ENCODE results near the gene MRPL11.
"Not testable (repeated sequence)": the region's sequence is repeated elsewhere in the genome, so short reads cannot be mapped to it uniquely, and the experiment has no call there.

MRPL11 gene

DNA sequence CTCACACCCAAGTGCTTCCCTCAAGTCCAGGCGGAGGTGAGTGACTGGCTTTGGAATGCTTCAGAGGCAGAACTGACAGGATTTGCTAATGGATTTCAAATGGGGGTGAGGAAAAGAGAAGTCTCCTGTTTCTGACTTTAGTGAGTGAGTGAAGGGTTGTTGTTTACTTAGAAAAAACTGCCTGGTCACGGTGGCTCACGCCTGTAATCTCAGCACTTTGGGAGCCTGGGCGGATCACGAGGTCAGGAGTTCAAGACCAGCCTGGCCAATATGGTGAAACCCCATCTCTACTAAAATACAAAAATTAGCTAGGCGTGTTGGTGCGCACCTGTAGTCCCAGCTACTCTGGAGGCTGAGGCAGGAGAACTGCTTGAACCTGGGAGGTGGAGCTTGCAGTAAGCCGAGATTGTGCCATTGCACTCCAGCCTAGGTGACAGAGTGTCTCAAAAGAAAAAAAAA, 6.7 kb downstream of the MRPL11 start:
- not testable (repeated sequence) for DNase-seq (ENCODE audit: low read depth in 3 of 3)

DNA sequence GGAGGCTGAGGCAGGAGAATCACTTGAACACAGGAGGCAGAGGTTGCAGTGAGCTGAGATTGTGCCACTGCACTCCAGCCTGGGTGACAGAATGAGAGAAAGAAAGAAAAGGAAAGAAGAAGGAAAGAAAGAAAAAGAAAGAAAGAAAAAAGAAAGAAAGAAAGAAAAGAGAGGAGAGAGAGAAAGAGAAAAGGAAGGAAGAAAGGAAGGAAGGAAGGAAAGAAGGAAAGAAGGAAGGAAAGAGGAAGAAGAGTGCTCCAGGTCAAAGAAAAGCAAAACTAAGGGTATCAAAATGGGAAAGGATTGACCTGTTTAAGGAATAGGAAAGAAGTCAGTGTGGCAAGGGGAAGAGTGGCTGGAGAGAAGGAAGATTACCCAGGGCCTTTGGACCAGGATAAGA, 7.4 kb downstream of the MRPL11 start:
- not testable (repeated sequence) for DNase-seq (ENCODE audit: low read depth in 3 of 3)

DNA sequence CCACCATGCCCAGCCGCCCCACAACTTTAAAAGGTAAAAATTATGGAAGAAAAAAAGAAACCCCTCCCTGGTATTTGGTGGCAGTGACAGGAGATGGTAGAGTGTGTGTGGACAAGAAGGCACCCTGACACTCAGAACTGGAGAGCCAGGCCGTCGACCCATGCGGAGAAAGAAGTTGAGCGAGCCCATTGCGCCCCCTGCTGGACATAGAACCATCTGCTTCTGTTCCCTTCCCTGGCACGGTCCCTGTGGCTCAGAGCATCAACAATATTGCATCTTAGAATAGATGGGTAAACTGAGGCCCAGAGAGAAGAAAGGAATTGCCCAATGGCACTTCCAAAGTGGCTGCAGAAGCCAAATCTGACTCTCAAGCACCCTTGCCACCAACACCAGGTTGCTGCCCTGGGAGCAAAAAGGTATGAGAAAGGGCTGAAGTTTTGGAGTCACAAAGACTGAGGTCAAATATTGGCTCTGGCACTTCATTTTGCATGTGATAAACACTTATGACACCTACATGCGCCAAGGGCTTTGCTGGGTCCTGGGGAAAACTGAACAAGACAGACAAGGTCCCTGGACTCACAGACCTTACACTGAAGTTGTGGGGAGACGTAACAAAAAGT, 8.6 kb downstream of the MRPL11 start:
- peak; percentile 55 to 75 (median 68) for DNase-seq (ENCODE audit: low read depth in 3 of 3)

DNA sequence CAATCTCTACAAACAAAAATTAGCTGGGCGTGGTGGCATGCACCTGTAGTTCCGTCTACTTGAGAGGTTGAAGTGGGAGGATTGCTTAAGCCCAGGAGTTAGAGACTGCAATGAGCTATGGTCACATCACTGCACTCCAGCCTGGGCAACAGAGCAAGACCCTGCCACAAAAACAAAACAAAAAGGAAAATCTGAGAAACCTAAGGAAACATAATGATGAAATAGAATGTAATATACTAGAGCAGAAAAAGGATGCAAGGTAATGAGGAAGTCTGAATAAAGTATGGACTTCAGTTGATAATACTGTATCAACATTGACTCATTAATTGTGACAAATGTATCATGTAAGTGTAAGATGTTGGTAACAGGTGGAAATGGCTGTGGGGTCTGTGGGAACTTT, 9.7 kb downstream of the MRPL11 start:
- DNase-seq (ENCODE audit: low read depth in 3 of 3) = no peak

DNA sequence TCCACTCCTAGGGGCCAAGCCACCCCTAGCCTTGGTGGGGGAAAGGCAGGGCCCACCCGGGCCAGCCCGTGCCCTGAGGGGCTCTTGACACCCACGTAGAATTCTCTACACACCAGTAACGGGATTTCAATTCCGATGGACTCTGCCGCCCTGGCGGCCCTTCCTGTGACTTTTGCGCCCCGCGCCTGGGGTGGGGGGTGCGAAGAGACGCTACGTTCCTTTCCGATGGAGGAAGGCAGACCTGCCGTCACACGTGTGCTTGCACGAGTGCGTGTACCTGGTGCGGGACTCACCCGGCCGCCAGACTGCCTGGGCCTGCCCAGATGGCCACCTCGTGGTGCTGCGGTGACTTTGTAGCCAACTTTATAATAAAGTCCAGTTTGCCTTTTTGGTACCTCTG, 12.3 kb downstream of the MRPL11 start:
- DNase-seq (ENCODE audit: low read depth in 3 of 3) = no peak

DNA sequence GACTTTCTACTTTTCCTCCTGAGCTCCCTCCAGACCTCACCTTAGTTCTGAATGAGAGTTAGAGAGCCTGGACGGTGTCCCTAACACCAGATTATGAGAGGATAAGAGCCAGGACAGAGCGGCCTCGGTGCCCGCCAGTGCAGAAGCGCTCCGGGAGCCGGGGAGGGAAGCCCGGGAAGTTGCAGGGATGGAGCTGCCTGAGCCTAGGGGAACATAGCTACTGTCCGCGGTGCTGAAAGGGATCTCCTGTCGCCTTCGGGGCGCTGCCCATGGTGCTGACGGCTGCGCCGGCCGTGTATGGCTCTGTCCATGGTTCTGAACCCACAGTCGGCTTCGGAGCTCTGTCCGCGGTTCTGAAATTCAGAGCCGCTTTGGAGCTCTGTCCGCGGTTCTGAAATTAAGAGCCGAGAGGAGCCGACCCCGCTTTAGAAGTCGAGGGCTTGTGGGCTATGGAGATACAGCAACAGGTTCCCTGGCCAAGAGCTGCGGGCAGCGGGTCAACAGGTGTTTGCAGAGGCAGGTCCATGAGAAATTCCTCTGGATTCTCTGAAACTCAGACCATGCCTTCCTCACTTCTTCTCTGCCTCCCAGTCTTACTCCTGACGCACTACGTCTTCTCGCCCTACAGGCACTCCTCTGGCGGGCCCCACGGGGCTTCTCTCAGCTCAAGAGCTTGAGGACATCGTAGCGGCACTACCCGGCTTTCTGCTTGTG, 17.0 kb downstream of the MRPL11 start:
- peak; percentile 77 to 83 (median 82) for DNase-seq (ENCODE audit: low read depth in 3 of 3)

DNA sequence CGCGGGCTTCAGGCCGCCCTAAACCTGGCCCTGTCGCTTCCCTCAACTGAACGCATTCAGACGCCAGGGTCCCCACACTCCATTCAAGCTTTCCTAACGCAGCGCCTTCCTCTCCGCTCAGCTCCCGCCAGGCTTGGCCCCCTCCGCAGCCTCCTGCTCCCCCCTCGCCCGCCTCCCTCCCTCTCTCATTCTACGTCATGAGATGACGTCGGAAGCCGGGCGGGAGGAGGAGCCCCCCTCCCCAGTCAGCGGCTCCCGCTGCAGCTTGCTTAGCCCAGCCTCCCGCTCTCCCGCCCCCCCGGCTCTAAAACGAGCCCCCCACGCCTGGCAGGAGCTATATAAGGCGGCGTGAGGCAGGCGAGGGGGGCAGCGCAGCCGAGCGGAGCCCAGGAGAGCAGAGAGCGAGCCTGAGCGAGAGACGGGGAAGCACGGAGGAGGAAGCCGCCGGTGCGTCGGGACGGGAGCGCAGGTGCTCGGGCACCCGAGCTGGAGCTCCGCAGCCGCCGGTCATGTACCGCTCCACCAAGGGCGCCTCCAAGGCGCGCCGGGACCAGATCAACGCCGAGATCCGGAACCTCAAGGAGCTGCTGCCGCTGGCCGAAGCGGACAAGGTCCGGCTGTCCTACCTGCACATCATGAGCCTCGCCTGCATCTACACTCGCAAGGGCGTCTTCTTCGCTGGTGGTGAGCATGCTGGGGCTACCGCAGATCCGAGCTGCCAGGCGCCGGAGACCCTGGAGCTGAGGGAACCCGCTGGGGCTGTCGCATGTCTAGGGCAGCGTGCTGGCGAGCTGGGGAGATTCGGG, 17.8 kb downstream of the MRPL11 start, which contains the start of gene NPAS4:
TSS of gene NPAS4 (plus strand) at position 365 of the 806 bp plus-strand sequence. CDS start at position 510, 145 bp downstream.
- no peak for DNase-seq (ENCODE audit: low read depth in 3 of 3)

DNA sequence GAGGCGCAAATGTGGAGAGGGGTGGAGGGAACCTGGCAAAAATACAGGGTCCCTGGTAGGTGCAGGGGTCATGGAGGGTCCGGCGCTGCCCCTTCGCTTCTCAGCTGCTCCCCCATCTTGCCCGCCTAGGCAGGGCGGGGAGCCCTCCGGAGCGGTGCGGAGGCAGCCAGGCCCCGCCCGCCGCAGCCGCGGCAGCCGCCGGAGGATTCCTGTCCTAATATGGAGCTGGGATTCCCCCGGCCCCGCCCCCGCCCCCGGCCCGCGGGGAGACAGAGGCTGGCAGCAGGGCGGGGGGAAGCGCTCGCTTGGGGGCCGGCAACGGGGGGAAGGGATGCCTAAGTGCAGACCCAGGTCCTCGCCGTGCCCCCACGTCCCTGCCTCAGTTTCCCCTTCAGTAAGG, 18.8 kb downstream of the MRPL11 start:
- DNase-seq (ENCODE audit: low read depth in 3 of 3) = no peak

DNA sequence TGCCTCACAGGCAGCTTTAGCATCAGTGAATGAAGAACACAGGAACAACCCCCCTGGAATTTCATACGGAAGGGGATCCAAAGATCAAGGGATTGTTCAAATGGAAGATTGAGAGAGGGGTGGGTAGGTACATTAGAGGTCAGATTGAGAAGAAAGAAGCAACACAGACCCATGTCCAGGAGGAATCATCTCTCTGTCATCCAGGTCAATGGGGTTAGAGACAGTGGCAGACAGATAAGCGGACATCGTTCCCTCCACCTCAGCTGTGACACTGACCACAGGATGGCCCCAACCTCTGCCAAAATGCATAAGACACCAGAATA, 19.7 kb downstream of the MRPL11 start:
- DNase-seq (ENCODE audit: low read depth in 3 of 3) = no peak

DNA sequence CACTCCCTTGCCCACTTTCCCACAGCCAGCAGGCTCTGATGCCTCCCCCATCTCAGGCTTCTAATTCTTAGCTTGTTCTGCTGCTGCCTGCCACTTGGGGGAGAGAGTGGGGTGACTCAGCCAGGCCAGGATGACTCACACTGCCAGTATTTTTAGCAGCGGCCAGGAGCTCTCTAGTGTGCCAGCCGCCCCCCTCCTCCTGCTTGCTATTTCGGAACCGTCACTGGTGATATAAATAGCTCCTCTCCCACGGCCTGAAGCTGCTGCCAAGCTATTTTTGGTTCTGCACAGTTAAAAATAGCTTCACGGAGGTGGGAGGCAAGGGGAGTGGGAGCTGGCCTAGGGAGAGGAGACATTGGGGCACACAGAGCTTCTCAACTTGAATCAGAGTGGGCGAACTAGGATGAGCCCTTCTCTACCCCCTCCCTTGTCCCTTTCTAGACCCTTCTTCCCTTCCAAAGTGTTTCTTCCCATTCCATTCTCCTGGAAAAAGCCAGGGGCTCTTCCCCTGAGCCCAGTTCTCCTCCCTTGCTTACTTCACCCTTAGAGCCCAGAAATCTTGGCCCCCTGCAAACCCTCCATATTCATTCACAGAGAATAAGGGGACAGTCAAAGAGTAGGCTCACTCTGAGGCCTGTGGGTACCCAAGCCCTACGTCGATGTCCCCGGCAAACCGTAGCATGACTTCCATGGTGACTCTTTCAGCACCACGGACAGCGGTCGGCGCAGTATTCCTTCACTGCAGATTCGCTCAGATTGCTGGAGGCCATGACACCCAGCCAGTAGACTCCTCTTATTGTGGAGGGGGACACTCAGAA, 20.3 kb downstream of the MRPL11 start:
- peak; percentile 56 to 80 (median 58) for DNase-seq (ENCODE audit: low read depth in 3 of 3)

DNA sequence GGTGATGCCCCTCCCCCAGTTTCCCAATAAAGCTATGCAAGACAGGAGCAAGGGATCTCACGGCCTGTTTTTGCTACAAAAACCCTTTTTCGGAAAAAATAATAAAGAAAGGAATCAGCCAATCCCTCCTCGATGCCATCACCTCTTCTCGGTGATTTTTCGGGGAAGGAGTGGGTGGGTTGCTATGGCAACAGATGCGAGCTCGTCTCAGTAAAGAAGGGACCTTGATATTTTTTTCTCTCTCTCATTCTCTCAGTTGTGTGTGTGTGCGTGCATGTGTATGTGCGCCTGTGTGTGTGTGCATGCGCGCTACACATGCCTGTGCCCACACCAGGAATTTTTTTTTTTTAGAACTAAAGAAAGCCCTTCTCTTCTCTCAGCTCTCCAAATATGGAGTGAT, 21.6 kb downstream of the MRPL11 start:
- DNase-seq (ENCODE audit: low read depth in 3 of 3) = peak in 1 of 3 experiments; percentile 36

DNA sequence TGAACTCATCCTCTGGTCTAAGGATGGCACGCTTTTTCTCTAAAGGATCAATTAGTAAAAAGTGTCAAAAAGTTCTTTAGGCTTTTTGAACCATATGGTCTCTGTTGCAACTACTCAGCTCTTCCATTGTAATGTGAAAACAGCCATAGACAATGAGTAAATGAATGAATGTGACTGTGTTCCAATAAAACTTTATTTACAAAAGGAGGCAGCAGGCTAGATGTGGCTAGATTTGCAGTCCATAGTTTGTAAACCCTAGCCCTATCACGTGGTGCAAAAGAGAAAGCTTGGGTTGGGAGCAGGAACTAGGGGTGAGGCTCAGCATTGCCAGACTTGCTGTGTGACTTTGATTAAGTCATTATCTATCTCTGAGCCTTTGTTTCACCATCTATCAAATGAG, 23.2 kb downstream of the MRPL11 start:
- no peak for DNase-seq (ENCODE audit: low read depth in 3 of 3)

DNA sequence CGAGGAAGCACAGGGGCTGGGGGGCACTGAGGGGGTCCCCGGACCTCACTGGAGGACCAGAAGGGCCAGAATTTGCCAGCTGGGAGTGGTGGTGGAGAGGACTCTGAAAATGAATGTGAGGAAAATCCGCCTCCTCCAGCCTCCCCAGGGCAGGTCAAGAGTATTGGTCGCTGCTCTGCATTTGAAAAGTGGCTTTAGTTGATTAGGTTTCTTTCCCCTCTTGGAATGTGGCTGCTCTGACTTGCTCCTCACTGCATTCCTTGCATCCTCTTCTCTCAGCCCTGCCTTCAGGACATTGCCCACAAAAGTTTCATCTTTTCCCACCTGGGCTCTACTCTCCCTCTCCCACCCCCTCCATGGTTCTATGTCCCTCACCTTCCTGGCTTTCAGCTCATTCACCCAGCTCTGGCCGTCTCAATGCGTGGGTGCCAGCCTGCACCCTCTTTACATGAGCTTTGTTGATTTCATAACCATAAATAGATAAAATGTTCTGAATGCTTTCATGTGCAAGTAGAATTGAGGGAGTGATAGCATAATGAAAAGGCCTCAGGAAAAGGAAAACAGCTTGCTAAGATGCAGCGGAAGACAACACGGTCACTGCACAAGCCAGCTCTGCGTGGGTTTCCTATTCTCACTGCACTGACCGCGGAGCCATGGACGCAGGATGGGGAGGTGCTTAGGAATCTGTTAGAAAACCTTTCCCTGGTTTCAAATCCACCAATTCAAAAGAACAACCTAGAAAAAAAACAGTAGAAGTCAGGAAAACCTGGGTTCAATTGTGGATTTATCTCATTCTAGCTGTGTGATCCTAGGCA, 24.3 kb downstream of the MRPL11 start:
- DNase-seq (ENCODE audit: low read depth in 3 of 3) = no peak

DNA sequence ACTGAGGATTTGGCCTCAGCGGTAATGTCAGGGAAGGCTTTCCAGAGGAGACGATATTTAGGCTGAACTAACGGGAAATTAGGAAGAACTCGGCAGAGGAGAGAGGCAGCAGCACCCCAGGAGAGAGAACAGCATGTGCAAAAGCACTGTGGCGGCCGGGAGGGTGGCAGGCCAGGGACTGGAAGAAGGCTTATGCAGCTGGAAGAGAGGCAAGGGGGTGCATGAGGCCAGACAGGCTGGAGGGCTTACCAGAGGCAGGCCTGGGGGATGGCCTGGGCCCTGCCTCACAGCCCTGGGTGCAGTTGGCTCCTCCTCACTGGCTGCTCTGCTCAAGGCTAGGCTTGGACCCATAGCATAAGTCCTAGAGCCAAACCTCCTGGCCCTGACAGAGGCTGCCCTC, 25.5 kb downstream of the MRPL11 start:
- DNase-seq (ENCODE audit: low read depth in 3 of 3) = no peak

DNA sequence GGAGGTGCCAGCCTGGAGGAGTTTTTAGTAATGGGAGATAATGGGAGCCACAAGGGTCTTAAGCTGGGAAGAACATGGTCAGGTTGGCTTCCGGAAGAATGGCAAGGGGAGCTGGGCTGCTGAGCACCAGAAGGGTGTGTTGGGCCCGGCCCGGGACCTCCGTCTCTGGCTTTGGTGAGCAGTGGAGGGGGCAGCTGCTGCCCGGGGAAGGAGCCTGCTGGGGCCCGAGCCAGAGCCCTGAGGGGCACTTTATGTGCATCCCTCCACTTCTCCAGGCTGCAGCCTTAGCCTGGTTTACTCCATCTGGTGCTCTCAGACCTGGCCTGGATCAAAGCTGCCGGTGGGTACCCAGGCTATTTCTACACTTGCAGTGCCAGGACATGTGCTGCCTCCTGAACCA, 26.5 kb downstream of the MRPL11 start:
- no peak for DNase-seq (ENCODE audit: low read depth in 3 of 3)

DNA sequence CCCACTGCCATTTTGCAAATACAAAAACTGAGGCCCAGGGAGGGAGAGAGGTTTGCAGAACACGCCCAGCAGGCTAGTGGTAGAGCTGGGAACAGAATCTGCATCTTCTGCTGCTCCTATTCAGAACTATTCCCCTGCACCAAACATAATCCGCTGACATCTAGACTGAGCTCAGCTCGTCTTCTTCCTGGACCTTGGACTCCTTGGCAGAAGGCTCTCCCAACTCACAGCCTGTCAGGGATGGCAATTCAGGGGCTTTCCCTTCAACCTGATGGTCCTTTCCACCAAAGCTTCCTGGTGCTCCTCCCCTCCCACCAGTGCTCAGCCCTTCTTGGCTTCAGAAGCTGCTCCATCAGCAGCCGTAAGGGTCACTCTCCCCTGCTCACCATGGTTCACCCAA, 27.3 kb downstream of the MRPL11 start:
- DNase-seq (ENCODE audit: low read depth in 3 of 3) = no peak

DNA sequence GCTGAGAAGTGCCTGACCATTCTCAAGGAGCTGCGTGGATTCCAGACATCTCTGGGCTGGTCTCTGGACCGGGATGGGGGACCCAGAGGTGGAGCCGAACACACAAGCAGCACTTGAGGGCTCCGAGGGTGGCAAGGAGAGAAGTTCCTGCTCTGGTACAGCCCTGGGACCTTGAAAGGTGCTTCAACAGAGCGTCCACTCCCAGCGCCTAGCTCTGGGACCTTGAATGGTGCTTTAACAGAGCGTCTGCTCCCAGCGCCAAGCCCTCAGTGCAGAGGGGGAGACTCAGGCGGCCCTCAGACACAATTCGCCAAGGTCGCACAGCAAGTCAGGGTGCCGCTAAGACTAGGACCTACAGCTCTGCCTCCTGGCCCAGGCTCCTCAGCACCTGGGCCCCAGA, 28.5 kb downstream of the MRPL11 start:
- DNase-seq (ENCODE audit: low read depth in 3 of 3) = no peak

DNA sequence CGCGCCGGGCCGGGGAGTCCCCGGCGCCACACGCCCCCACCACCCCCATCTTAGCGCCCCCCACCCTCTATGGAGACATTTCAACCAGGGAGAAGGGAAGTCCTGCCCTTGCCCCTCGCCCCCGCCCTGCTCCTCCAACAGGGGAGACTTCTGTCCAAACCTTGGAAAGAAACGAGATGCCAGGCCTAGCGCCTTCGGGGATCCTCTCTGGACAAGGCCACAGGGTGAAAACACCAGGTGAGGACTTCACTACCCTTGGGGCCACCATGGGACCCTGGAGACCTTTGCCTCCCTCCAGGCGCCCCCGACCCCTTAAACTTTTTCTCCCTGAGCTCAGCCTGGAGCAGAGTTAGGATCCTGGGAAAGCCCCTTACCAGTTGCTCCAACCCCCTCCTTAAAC, 29.4 kb downstream of the MRPL11 start:
- DNase-seq (ENCODE audit: low read depth in 3 of 3) = no peak

DNA sequence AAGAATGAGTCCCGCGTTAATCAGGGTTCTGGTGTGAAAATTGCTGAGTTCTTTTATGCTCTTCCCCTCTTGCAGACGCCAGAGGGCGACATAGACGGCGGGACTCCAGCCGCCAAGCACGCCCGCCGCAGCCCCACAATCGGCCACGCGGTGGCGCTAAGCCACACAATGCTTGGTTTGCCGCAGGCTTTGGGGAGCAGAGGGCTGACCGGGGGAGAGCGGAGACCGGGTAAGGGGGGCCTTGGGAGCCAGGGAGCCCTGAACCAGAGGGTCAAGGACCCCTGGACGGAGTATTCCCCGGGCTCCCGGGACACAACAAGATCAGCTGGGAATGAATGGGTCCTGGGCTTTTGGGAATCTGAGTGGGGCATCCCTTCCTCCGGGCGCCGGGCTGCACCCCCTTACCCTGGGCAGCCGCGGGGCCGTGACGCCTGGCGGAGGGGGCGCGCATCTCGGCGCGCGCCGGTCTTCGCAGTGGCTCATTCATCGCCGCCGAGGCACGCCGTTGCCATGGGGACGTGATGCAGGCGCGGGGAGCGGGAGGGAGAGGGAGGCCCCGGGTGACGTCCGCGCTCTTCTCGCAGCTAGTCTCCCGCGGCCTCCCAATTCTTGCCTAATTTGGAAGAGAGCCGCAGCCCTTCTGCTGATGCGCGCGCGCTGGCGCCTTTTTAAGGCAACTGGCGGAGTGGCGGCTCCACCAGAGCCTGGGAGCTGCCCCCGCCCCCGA, 30.0 kb downstream of the MRPL11 start:
- peak; percentile 85 to 90 (median 90) for DNase-seq (ENCODE audit: low read depth in 3 of 3)

DNA sequence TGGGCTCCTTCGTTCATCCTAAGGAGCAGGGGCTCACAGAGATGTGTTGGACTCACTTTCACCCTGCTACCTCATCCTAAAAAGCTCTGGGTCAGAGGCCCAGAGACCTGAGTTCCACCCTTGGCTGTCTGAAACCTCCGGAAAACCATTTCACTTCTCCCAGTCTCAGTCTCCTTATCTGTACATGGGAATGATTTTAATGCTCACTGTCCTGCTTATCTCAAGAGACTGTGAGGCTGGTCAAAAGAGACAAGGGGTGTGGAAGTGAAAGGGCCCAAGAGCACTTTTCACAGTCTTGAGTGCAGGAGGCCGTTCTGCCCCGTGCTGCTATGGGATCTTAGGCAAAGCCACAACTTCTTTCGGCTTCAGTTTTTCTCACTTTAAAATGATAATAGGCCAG, 31.0 kb downstream of the MRPL11 start:
- no peak for DNase-seq (ENCODE audit: low read depth in 3 of 3)

Measured in stimulated activated CD4-positive, alpha-beta T cell treated with anti-CD3 and anti-CD28 coated beads, TNF-alpha, amount 100 ng/mL, for 24 hours (primary cell).